Epithelial cell of esophagus (primary cell): Measurements from ENCODE around the gene PLXND1.

Source experiments
- DNase-seq: peaks from one replicate; pipeline ENCODE4 v3.0.0; 2010; ENCODE audit warnings: low read depth
- H3K4me3 ChIP-seq: 2 replicates; pipeline ENCODE4 v1.5.1; 2011; ENCODE audit warnings: mild to moderate bottlenecking, low read length, control low read depth
- TF ChIP-seq, protein P1 (sequence below): IDR thresholded peaks from 2 replicates; pipeline ENCODE4 v1.5.1; 2011; ENCODE audit warnings: low read depth, mild to moderate bottlenecking, low read length, control low read depth, inconsistent platforms; ENCODE audit not compliant: insufficient read depth; ENCODE audit errors: missing control alignments

The PLXND1 gene

DNA sequence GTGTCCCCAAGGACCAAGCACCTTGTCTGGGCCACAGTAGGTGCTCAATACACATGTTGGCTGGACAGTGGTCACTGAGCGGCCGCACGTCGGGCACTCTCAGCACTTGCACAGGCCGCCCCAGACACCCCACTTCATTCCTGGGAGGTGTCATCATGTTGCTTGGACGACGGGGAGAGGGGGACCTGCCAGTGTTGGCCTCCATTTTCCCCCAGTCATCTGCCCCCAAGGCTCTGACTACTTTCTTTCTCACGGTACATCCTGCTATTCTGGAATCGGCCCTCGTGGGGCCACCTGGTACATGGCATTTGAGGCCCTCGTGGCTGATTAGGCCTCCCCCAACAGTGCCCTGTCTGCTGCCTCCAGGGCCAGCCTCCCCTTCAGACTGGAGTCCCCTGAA lies 79.2 kb downstream of the PLXND1 start:
- H3K4me3 ChIP-seq, result no peak overlapping the region
- DNase-seq, result no peak
- TF ChIP-seq, protein P1, sequence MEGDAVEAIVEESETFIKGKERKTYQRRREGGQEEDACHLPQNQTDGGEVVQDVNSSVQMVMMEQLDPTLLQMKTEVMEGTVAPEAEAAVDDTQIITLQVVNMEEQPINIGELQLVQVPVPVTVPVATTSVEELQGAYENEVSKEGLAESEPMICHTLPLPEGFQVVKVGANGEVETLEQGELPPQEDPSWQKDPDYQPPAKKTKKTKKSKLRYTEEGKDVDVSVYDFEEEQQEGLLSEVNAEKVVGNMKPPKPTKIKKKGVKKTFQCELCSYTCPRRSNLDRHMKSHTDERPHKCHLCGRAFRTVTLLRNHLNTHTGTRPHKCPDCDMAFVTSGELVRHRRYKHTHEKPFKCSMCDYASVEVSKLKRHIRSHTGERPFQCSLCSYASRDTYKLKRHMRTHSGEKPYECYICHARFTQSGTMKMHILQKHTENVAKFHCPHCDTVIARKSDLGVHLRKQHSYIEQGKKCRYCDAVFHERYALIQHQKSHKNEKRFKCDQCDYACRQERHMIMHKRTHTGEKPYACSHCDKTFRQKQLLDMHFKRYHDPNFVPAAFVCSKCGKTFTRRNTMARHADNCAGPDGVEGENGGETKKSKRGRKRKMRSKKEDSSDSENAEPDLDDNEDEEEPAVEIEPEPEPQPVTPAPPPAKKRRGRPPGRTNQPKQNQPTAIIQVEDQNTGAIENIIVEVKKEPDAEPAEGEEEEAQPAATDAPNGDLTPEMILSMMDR, result no peak

DNA sequence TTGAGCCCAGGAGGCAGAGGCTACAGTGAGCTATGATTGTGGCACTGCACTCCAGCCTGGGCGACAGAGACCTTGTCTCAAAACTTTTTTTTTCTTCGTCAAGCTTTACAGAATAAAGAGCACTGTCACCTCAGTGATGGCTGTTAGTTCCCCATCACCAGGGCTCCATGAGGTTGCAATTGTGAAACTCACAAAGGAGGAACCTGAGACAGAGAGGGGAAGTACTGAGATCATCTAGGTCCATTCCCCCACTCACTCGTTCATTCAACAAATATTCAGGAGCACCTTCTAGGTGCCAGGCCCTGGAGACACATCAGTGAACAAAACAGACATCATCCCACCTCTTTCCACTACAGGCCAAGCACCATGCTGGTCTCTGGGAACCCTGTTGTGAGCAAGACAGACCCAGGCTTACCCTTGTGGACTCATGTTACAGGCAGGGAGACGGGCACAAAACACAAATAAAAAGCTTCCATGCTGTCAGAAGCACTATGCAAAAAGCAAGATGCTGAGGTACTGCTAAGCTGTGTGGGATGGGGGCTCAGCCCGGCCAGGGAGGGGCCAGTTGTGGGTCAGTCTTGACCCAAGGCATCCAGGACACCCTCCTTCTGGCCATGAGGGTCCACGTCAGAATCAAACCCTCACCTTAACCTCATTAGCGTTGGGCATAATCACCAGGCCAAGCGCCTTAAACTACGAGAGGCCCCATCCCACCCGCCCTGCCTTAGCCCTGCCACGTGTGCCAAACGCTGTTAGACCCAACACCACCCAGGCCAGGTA lies 80.2 kb downstream of the PLXND1 start:
- H3K4me3 ChIP-seq, result no peak overlapping the region
- TF ChIP-seq, protein P1, result no peak
- DNase-seq, result no peak

DNA sequence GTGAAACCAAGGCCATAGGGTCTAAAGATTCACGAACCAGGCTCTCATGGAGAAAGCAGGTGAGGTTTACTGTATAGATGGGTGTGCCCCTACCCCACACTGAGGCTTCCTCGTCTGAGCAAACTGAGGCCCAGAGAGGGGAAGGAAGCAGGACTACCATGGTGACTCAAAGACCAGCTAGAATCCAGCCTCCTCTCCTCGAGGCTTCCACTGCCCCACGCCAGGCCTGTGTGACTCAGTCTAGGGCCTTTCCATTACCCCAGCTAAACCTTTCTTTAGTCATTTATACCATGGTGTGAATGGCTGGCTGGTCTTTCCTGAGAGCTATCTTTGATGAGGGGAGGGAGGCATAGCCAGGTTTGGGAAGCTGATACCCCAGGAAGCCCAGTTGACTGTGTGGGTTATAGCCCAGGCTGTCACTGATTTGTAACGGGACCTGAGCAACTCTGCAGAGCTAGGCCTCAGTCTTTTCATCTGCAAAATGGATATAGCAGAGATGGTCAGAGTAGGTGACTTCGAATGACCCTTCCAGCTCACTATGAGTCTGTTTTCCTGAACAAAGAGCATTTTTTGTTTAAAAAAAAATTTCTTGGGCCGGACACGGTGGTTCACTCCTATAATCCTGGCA lies 81.0 kb downstream of the PLXND1 start:
- TF ChIP-seq, protein P1, result no peak
- peak; percentile 70 for DNase-seq

DNA sequence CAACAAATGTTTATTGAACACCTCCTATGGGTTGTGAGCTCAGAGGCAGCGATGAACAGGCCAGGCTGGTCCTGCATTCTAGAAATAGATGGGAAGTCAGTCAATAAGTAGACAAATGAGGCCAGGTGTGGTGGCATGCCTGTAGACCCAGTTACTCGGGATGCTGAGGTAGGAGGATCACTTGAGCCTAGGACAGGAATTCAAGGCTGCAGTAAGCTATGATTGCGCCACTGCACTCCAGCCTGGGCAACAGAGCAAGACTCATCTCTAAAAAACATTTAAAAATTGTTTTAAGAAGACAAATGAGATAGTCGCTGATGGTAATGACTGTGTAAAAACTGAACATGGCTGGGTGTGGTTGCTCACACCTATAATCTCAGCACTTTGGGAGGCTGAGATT lies 82.4 kb downstream of the PLXND1 start:
- TF ChIP-seq, protein P1, result no peak
- DNase-seq, result no peak
- no peak overlapping the region for H3K4me3 ChIP-seq

More for the DNA sequence above, 81.0 kb downstream of the PLXND1 start:
- H3K4me3 ChIP-seq, result no peak overlapping the region

DNA sequence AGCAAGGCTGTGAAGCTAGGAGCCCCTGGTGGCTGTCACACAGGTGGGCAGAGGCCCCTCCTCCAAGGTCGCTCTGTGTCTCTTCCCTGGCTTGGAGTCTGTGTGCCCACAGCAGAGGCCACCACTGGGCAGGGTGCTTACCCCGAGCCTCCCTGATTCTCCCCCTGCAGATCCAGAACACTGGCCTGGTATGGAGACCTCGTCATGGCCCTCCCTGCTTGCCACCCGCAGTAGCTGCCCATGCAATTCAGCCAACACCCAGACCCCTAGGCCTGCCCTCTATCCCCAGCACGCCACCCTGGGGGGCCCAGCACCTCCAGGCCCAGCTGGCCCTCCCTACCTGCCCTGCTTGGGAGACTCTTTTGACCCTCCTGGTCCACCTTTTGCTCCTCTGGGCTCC lies 83.5 kb downstream of the PLXND1 start:
- TF ChIP-seq, protein P1, result no peak
- H3K4me3 ChIP-seq, result no peak overlapping the region
- DNase-seq, result no peak

DNA sequence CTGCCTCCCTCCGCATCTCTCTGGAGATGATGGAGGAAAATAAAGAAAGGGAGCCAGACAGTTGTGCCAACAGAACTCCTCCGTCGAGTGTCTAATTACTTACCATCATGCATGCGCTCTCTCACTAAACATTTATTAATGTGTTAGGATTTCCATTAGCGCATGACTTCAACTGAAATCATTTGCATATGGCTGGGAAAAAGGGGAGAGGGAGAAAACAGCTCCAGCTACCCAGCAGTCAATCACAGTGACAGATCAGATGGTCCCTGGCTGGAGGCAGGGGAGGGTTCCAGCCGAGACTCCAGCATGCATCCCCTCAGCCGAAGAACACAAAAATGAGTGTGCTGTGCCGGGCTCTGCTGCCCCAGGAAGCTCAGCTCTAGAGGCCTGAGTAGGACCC lies 84.9 kb downstream of the PLXND1 start:
- no peak overlapping the region for H3K4me3 ChIP-seq
- TF ChIP-seq, protein P1, result no peak
- no peak for DNase-seq
